Stomach (tissue), 9 donors: ENCODE results near the gene CCDC116. TPM values are rescaled to one million over a fixed set of nuclear protein-coding genes. Genes with fewer than 3 reads are reported as not detected.
"Not testable (repeated sequence)": the region's sequence is repeated elsewhere in the genome, so short reads cannot be mapped to it uniquely, and the experiment has no call there.

Experiments used
- DNase-seq, 2 donors: peaks; one replicate each; pipeline versions ENCODE4 v3.0.0 to v3.0.0-alpha.2; 2013 to 2019
- H3K27ac ChIP-seq, 5 donors: fragments of 200-600 bp in 4 of 5; sonication (generic) in 4 of 5; one replicate each; pipeline ENCODE4 v1.5.1; 2013 to 2019; ENCODE audit warnings: mild to moderate bottlenecking in 1 of 5, moderate library complexity in 1 of 5
- H3K27me3 ChIP-seq, 3 donors: fragments of 200-600 bp; sonication (generic); one replicate each; pipeline ENCODE4 v1.5.1; 2017 to 2019; ENCODE audit warnings: mixed run types in 1 of 3
- H3K36me3 ChIP-seq, 4 donors: fragments of 200-600 bp; sonication (generic); 1 replicate in 3 of 4; 2 replicates in 1 of 4; pipeline ENCODE4 v1.5.1; 2016 to 2019
- H3K4me1 ChIP-seq, 4 donors: fragments of 200-600 bp; sonication (generic); one replicate each; pipeline ENCODE4 v1.5.1; 2016 to 2019
- H3K4me3 ChIP-seq, 4 donors: fragments of 200-600 bp; sonication (generic) in 3 of 4; one replicate each; pipeline ENCODE4 v1.5.1; 2016 to 2019; ENCODE audit warnings: mild to moderate bottlenecking in 1 of 4
- H3K9me3 ChIP-seq, 4 donors: fragments of 200-600 bp; sonication (generic); one replicate each; pipeline ENCODE4 v1.5.1; 2016 to 2019
- EP300 ChIP-seq: sonication (generic); formaldehyde crosslinking; IDR thresholded peaks from one replicate; pipeline ENCODE4 v1.6.1; 2017; ENCODE audit warnings: antibody characterized with exemption
- POLR2A ChIP-seq, 4 donors: fragments of 450-650 bp; IDR thresholded peaks; one replicate each; pipeline ENCODE4 v1.6.1; 2016; ENCODE audit warnings: antibody characterized with exemption in 4 of 4, control low read depth in 2 of 4, mild to moderate bottlenecking in 1 of 4, moderate library complexity in 1 of 4
- POLR2AphosphoS5 ChIP-seq, 3 donors: sonication (generic); formaldehyde crosslinking; IDR thresholded peaks; one replicate each; pipeline ENCODE4 v1.6.1; 2016; ENCODE audit warnings: antibody characterized with exemption in 3 of 3
- WGBS, 5 donors: extraction: QIAGEN DNeasy Blood & Tissue Kit in 3 of 5; methylation state at CpG; one replicate each; pipeline versions ENCODE4 v1.1.5 to v1.1.7; 2013 to 2018; 5-methylcytosine and 5-hydroxymethylcytosine counted together
- intact Hi-C: fragments of 100-400 bp; cut with DNase I; formaldehyde crosslinking; loops from one replicate; pipeline ENCODE4 v1.15.1; 2023; ENCODE audit warnings: low total_unique reads
- polyA plus RNA-seq, 3 donors: library from polyadenylated mRNA; stranded (reverse); fragments of 200-250 nt; gene quantifications; one replicate each; pipeline ENCODE4 v1.2.3, GENCODE V29; 2013
- total RNA-seq, 5 donors: library from RNA; depleted of rRNA; stranded (reverse); fragments of >200 nt; gene quantifications; one replicate each; pipeline versions ENCODE4 v1.1.0 to v1.2.3, GENCODE V29; 2014 to 2016
- TF ChIP-seq, protein P1 (sequence below), 7 experiments: fragments of 450-650 bp in 4 of 7; fragments of 200-600 bp in 3 of 7; sonication (generic) in 3 of 7; IDR thresholded peaks; one replicate each; pipeline ENCODE4 v1.5.1; 2016 to 2019; ENCODE audit warnings: antibody characterized with exemption in 7 of 7, control low read depth in 2 of 7, mild to moderate bottlenecking in 1 of 7
- donor health status: healthy with polysubstance abuse.
- donor health status: Bipolar disorder and iron deficiency.
- donor health status: healthy.

The CCDC116 gene
- total and polyA plus RNA-seq, 8 donors: 0.25 to 0.48 TPM; not detected in 6

DNA sequence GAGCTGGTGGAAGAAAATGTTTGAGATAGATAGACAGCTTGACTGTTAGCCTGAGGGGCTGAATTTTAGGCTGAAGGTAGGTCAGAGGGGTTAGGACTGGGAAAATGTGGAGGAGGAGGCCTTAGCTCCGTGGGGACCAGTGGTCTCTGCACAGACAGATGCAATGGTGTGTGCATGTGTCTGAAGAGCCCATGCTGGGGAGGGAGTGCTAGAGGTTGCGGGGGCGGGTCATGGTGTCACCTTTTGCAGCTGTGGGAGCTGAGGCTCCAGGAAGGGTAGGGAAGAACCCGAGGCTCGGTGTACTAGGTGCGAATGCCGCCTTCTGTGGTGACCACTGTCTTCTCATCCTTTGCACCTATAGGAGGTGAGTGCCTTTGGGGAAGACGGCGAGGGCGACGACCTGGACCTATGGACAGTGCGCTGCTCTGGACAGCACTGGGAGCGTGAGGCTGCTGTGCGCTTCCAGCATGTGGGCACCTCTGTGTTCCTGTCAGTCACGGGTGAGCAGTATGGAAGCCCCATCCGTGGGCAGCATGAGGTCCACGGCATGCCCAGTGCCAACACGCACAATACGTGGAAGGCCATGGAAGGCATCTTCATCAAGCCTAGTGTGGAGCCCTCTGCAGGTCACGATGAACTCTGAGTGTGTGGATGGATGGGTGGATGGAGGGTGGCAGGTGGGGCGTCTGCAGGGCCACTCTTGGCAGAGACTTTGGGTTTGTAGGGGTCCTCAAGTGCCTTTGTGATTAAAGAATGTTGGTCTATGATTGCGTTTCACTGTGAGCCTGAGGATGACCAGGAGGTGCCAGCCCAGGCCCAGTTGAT, 11.2 kb downstream of the CCDC116 start:
- no peaks in the 10 kb centered on the region for H3K27me3 ChIP-seq
- intact Hi-C loops: no loop called here
- no peak for TF ChIP-seq POLR2A (IDR thresholded peaks at IDR 0.05)
- no peak for TF ChIP-seq EP300
- TF ChIP-seq POLR2AphosphoS5 (IDR thresholded peaks at IDR 0.05): no peak
- TF ChIP-seq, protein P1, sequence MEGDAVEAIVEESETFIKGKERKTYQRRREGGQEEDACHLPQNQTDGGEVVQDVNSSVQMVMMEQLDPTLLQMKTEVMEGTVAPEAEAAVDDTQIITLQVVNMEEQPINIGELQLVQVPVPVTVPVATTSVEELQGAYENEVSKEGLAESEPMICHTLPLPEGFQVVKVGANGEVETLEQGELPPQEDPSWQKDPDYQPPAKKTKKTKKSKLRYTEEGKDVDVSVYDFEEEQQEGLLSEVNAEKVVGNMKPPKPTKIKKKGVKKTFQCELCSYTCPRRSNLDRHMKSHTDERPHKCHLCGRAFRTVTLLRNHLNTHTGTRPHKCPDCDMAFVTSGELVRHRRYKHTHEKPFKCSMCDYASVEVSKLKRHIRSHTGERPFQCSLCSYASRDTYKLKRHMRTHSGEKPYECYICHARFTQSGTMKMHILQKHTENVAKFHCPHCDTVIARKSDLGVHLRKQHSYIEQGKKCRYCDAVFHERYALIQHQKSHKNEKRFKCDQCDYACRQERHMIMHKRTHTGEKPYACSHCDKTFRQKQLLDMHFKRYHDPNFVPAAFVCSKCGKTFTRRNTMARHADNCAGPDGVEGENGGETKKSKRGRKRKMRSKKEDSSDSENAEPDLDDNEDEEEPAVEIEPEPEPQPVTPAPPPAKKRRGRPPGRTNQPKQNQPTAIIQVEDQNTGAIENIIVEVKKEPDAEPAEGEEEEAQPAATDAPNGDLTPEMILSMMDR (IDR thresholded peaks at IDR 0.05): no peak
- H3K4me1 ChIP-seq: peaks cover 21 to 39% (median 35%) of the 10 kb centered on the region in 4 donors
- peaks cover 8 to 36% (median 20%) of the 10 kb centered on the region in 4 donors for H3K36me3 ChIP-seq
- H3K4me3 ChIP-seq: peak overlapping the region in 3 of 4 donors; percentile 76 to 80 (median 79)
- WGBS, 5 donors: 84 to 89% (median 86%) methylated on average over 21 to 22 of the region's 22 CpGs
- H3K27ac ChIP-seq: no peak overlapping the region
- DNase-seq: no peak
- H3K9me3 ChIP-seq: no peaks in the 10 kb centered on the region

DNA sequence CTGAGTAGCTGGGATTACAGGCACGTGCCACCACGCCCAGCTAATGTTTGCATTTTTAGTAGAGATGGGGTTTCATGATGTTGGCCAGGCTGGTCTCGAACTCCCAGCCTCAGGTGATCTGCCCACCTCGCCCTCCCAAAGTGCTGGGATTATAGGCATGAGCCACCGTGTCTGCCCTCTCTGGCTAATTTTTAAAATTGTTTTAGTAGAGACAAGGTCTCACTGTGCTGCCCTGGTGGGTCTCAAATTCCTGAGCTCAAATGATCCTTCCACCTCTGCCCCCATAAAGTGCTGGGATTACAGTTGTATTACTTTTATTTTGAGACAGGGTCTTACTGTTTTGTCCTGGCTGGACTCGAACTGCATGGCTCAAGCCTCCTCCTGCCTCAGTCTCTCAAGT, 13.0 kb downstream of the CCDC116 start:
- Histone ChIP-seq H3K4me1 (peaks cover 21 to 39% (median 35%) of the 10 kb centered on the region in 4 donors), H3K36me3 (peaks cover 8 to 47% (median 28%) of the 10 kb centered on the region in 4 donors)
- DNase-seq, H3K4me3 ChIP-seq, H3K27ac ChIP-seq, H3K9me3 ChIP-seq, H3K27me3 ChIP-seq, intact Hi-C loops: not testable (repeated sequence)
- 74 to 89% (median 79%) methylated on average over 6 of the region's 6 CpGs for WGBS, 5 donors

DNA sequence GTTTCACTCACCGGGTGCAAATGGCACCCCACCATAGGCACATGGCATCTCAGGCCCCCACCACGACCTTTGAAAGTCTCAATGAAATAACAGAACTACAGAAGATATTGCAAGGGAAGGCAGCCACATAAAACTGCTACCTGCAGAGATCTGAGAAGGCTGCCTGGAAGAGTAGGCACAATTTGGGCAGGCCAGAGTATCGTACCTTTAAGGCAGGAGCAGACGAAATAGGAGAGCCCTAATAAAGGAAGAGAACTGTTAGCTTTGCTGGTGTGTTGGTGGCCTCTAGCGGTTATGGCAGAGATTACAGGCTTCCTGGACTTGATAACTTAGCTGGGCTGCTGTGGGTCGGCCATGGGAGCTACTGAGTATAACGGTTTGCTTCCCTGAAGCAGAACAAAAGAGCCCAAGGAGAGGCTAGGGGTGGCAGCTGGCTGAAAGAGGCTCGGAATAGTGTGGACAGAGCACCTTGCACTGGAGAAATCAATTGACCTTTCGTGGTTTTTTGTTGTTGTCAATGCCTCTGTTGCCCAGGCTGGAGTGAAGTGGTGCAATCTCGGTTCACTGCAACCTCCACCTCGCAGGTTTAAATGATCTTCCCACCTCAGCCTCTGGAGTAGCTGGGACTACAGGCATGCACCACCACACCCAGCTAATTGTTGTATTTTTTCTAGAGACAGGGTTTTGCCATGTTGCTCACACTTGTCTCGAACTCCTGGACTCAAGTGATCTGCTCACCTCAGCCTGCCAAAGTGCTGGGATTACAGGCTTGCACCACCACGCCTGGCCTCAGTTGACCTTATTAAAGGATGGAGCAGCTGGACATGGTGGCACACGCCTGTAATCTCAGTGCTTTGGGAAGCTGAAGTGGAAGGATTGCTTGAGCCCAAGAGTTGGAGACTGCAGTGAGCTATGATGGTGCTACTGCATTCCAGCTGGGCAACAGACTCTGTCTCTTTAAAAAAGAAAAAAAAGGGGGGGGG, 14.3 kb downstream of the CCDC116 start:
- no peak overlapping the region for H3K27ac ChIP-seq
- DNase-seq: peak; percentile 83 to 94
- H3K9me3 ChIP-seq: no peaks in the 10 kb centered on the region
- intact Hi-C loops: no loop called here
- TF ChIP-seq, protein P1 (IDR thresholded peaks at IDR 0.05): peak in 5 of 7 experiments; percentile 70 to 85 (median 79)
- peak in 1 of 3 donors; percentile 42 for TF ChIP-seq POLR2AphosphoS5 (IDR thresholded peaks at IDR 0.05)
- TF ChIP-seq EP300: no peak
- no peak for TF ChIP-seq POLR2A (IDR thresholded peaks at IDR 0.05)
- no peak overlapping the region for H3K4me3 ChIP-seq
- no peaks in the 10 kb centered on the region for H3K27me3 ChIP-seq
- H3K36me3 ChIP-seq: peaks cover 8 to 47% (median 28%) of the 10 kb centered on the region in 4 donors
- 40 to 50% (median 44%) methylated on average over 14 of the region's 14 CpGs for WGBS, 5 donors
- H3K4me1 ChIP-seq: peaks cover 22 to 42% (median 38%) of the 10 kb centered on the region in 4 donors

DNA sequence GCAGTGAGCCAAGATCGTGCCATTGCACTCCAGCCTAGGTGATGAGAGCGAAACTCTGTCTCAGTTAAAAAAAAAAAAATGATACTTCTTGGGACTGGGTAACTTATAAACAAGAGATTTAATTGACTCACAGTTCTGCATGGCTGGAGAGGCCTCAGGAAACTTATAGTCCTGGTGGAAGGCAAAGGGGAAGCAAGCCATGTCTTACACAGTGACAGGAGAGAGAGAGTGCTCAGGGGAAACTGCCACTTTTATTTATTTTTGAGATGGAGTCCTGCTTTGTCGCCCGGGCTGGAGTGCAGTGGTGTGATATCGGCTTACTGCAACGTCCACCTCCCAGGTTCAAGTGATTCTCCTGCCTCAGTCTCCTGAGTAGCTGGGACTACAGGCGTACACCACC, 17.7 kb downstream of the CCDC116 start:
- no peaks in the 10 kb centered on the region for H3K27me3 ChIP-seq
- H3K9me3 ChIP-seq: no peaks in the 10 kb centered on the region
- intact Hi-C loops: no loop called here
- peaks cover 4 to 33% (median 20%) of the 10 kb centered on the region in 4 donors for H3K36me3 ChIP-seq
- 83 to 96% (median 85%) methylated on average over 7 of the region's 7 CpGs for WGBS, 5 donors
- no peak for DNase-seq
- H3K27ac ChIP-seq: no peak overlapping the region
- H3K4me1 ChIP-seq: peaks cover 15 to 35% (median 33%) of the 10 kb centered on the region in 4 donors
- no peak overlapping the region for H3K4me3 ChIP-seq
- TF ChIP-seq POLR2A (IDR thresholded peaks at IDR 0.05) (no peak), EP300 (no peak), POLR2AphosphoS5 (IDR thresholded peaks at IDR 0.05) (no peak)
- TF ChIP-seq, protein P1 (IDR thresholded peaks at IDR 0.05): no peak
